Measurements from ENCODE around the gene CFAP92.
A peak's percentile ranks its signal among the peaks of the same experiment; 100 is the strongest.

The CFAP92 gene

GRCh38 chr3:129003578-129004112 is 9.8 kb upstream of the CFAP92 start:
- DNase-seq (ENCODE audit: low spot score): no peak

GRCh38 chr3:129002573-129003569 is 9.0 kb upstream of the CFAP92 start:
- peak; percentile 47 for DNase-seq (ENCODE audit: low spot score)
- TF ChIP-seq CTCF (IDR thresholded peaks at IDR 0.05; ENCODE audit: extremely low read depth, missing control alignments): no peak

More at GRCh38 chr3:129003578-129004112, 9.8 kb upstream of the CFAP92 start:
- TF ChIP-seq CTCF (IDR thresholded peaks at IDR 0.05; ENCODE audit: extremely low read depth, missing control alignments): no peak

GRCh38 chr3:129001806-129002572 is 8.1 kb upstream of the CFAP92 start:
- DNase-seq (ENCODE audit: low spot score): peak; percentile 35

GRCh38 chr3:129001101-129001805 is 7.4 kb upstream of the CFAP92 start, which contains the start of gene EFCC1:
Gene EFCC1 (plus strand): TSS chr3:129001304. CDS start chr3:129001629, 325 bp downstream.
- no peak for TF ChIP-seq CTCF (IDR thresholded peaks at IDR 0.05; ENCODE audit: extremely low read depth, missing control alignments)
- peak; percentile 38 for DNase-seq (ENCODE audit: low spot score)

More at GRCh38 chr3:129001806-129002572, 8.1 kb upstream of the CFAP92 start:
- TF ChIP-seq CTCF (IDR thresholded peaks at IDR 0.05; ENCODE audit: extremely low read depth, missing control alignments): no peak

GRCh38 chr3:129000742-129001100 is 6.8 kb upstream of the CFAP92 start:
- TF ChIP-seq CTCF (IDR thresholded peaks at IDR 0.05; ENCODE audit: extremely low read depth, missing control alignments): no peak
- peak; percentile 35 for DNase-seq (ENCODE audit: low spot score)

- no peak for DNase-seq (ENCODE audit: low spot score)
- no peak for TF ChIP-seq CTCF (IDR thresholded peaks at IDR 0.05; ENCODE audit: extremely low read depth, missing control alignments)
Observed at GRCh38 chr3:128999102-128999501, 5.2 kb upstream of the CFAP92 start.
